ENCODE results near the gene PEBP1.

DNA sequence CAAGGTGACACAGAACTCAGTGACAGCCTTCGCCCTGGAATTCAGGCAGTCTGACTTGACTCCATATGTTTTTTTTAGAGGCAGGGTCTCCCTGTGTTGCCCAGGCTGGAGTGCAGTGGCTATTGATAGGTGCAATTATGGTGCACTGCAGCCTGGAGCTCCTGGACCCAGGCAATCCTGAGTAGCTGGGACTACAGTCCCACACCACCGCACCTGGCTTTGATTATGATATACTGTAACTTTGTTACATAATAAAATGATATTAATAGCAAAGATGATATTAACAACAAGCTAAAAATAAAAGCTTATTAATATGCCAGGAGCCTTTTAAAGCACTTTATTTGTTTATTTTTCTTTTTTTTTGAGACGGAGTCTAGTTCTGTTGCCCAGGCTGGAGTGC, 41.9 kb upstream of the PEBP1 start:
- TF ChIP-seq POLR2A (IDR thresholded peaks at IDR 0.05; ENCODE audit: low read depth, low read length) (no peak), POLR2AphosphoS5 (IDR thresholded peaks at IDR 0.05; ENCODE audit: low read depth, low read length) (no peak)

Measured in GM12892 (cell line).